ENCODE measurements around the gene SHC2. TPM values are rescaled to one million over a fixed set of nuclear protein-coding genes. Genes with fewer than 3 reads are reported as not detected.

SHC2 gene
- total and polyA plus RNA-seq, 2 of the 13 experiments (the other 11 are each of a cell fraction or from before 2014, with no cell fraction given), result 9.0 to 18.3 TPM

DNA sequence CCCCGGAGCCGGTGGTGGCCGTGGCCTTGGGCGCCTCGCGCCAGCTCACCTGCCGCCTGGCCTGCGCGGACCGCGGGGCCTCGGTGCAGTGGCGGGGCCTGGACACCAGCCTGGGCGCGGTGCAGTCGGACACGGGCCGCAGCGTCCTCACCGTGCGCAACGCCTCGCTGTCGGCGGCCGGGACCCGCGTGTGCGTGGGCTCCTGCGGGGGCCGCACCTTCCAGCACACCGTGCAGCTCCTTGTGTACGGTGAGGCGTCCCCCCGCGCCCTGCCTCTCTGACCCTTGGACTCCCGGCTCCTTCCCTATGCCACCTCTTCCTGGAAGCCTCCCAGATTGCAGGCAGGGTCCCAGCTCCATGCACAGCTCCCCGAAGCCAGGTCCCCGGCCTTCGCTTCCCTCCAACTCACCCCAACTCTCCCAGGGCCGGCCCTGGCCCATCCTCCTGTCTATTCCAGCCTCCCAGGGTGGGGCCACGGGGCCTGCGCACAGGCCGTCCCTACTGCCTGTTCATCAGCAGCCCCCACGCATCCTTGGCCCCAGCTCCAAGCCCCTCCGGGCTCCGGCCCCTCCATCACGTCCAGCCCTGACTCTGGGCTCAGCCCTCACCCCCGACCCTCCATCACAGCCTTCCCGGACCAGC is 37.2 kb upstream of the SHC2 start:
- no peaks in the 10 kb centered on the region for H3K79me2 ChIP-seq (ENCODE audit: insufficient read depth, low read length)
- POLR2A ChIA-PET, result interaction anchor here (1.0 to 1.9 kb wide), 3 partner anchors 8 to 240 kb away, joined by 3 to 14 read pairs (median 5); no protein-coding TSS in a partner anchor
- peak; percentile 45 for ATAC-seq
- no TSS peak for BruUV-seq (replicated peaks)
- peaks cover 0 to 4% of the 10 kb centered on the region in 2 experiments; a peak in 2 of 5 replicates for H3K27me3 ChIP-seq (ENCODE audit: control insufficient read depth in 1 of 2, insufficient read depth in 2 of 2, low read length in 2 of 2)
- CTCF ChIA-PET (ENCODE audit: low intra/inter-chr PET ratio, low total read pairs), result no interaction called here
- DNase-seq (ENCODE audit: low spot score), result no peak
- FAIRE-seq, result no peak
- peak overlapping the region; percentile 49 to 78 (median 55) for H3K4me3 ChIP-seq (replicated peaks in 1 of 3; ENCODE audit: insufficient read depth in 1 of 3, low read depth in 2 of 3, low read length in 3 of 3)
- H3K4me2 ChIP-seq (ENCODE audit: low read depth, low read length), result peak overlapping the region; percentile 90
- peak overlapping the region; percentile 49; the same call in 1 of the 2 replicates for H3K9ac ChIP-seq (ENCODE audit: insufficient read depth, low read depth, low read length)
- in situ Hi-C loops (cut with HindIII; ENCODE audit: extremely low pct_ligation_motif_present, low pct_unique_long_range_greater_than_20kb) (no loop called here), intact Hi-C loops (cut with micrococcal nuclease; ENCODE audit: unreplicated experiment) (no loop called here)
- no peaks in the 10 kb centered on the region for H4K20me1 ChIP-seq (ENCODE audit: insufficient read depth, low read length)
- H3K4me1 ChIP-seq (ENCODE audit: insufficient read depth, low read length), result peaks cover 49% of the 10 kb centered on the region
- H3K27ac ChIP-seq (ENCODE audit: extremely low read length, insufficient read depth, low read length), result no peak overlapping the region
- WGBS (ENCODE audit: low lambda C conversion rate), result 8% methylated on average over 21 of the region's 50 CpGs
- no peaks in the 10 kb centered on the region for H3K9me3 ChIP-seq (ENCODE audit: low read length)
- H3K36me3 ChIP-seq (replicated peaks in 1 of 2; ENCODE audit: control insufficient read depth in 1 of 2, insufficient read depth in 2 of 2, low read length in 2 of 2), result no peaks in the 10 kb centered on the region
- H2AFZ ChIP-seq (ENCODE audit: low read length), result no peak overlapping the region
- TF ChIP-seq, protein P1, sequence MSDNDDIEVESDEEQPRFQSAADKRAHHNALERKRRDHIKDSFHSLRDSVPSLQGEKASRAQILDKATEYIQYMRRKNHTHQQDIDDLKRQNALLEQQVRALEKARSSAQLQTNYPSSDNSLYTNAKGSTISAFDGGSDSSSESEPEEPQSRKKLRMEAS (IDR thresholded peaks at IDR 0.05), result peak; percentile 52
- TF ChIP-seq SNAPC2 (CRISPR knock-in tag; IDR thresholded peaks at IDR 0.05) (no peak), ONECUT2 (CRISPR knock-in tag; IDR thresholded peaks at IDR 0.05) (no peak), ZNF256 (CRISPR knock-in tag; conservative IDR thresholded peaks at IDR 0.05) (no peak), ZNF274 (CRISPR knock-in tag; IDR thresholded peaks at IDR 0.05) (no peak), PRPF4 (IDR thresholded peaks at IDR 0.05; ENCODE audit: low read depth, low read length, poor library complexity, severe bottlenecking) (no peak), ARID2 (CRISPR knock-in tag; IDR thresholded peaks at IDR 0.05; ENCODE audit: borderline replicate concordance) (no peak), FOXA1 (IDR thresholded peaks at IDR 0.05) (no peak), FOXA1 (CRISPR knock-in tag; IDR thresholded peaks at IDR 0.05) (no peak), ZNF747 (CRISPR knock-in tag; IDR thresholded peaks at IDR 0.05; ENCODE audit: borderline replicate concordance) (no peak), HNRNPLL (IDR thresholded peaks at IDR 0.05; ENCODE audit: low read depth, low read length, poor library complexity, severe bottlenecking) (peak; percentile 54), MYNN (CRISPR knock-in tag; IDR thresholded peaks at IDR 0.05; ENCODE audit: low read depth) (no peak), SPEN (CRISPR knock-in tag; IDR thresholded peaks at IDR 0.05; ENCODE audit: low read depth) (peak; percentile 24; the same call in 1 of the 2 replicates), ZNF761 (CRISPR knock-in tag; conservative IDR thresholded peaks at IDR 0.05) (0 out of 2 replicates have a peak, but pooled peaks have one; percentile 44), NRL (CRISPR knock-in tag; IDR thresholded peaks at IDR 0.05; ENCODE audit: borderline replicate concordance) (peak; percentile 39; the same call in 1 of the 2 replicates), ZNF790 (CRISPR knock-in tag; IDR thresholded peaks at IDR 0.05; ENCODE audit: borderline replicate concordance) (peak; percentile 42; the same call in 1 of the 2 replicates), EHMT2 (IDR thresholded peaks at IDR 0.05; ENCODE audit: borderline replicate concordance, low read depth, low read length) (no peak), EEA1 (CRISPR knock-in tag; IDR thresholded peaks at IDR 0.05; ENCODE audit: borderline replicate concordance) (peak; percentile 60; the same call in 1 of the 2 replicates), ZNF792 (CRISPR knock-in tag; IDR thresholded peaks at IDR 0.05) (no peak)
- TF ChIP-seq, protein P2, sequence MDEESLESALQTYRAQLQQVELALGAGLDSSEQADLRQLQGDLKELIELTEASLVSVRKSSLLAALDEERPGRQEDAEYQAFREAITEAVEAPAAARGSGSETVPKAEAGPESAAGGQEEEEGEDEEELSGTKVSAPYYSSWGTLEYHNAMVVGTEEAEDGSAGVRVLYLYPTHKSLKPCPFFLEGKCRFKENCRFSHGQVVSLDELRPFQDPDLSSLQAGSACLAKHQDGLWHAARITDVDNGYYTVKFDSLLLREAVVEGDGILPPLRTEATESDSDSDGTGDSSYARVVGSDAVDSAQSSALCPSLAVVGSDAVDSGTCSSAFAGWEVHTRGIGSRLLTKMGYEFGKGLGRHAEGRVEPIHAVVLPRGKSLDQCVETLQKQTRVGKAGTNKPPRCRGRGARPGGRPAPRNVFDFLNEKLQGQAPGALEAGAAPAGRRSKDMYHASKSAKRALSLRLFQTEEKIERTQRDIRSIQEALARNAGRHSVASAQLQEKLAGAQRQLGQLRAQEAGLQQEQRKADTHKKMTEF (CRISPR knock-in tag; IDR thresholded peaks at IDR 0.05), result peak; percentile 61; the same call in 1 of the 2 replicates
- TF ChIP-seq, protein P3, sequence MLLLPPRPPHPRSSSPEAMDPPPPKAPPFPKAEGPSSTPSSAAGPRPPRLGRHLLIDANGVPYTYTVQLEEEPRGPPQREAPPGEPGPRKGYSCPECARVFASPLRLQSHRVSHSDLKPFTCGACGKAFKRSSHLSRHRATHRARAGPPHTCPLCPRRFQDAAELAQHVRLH (CRISPR knock-in tag; IDR thresholded peaks at IDR 0.05; ENCODE audit: borderline replicate concordance, low read depth), result peak; percentile 56; the same call in 1 of the 2 replicates
- TF ChIP-seq, protein P4, sequence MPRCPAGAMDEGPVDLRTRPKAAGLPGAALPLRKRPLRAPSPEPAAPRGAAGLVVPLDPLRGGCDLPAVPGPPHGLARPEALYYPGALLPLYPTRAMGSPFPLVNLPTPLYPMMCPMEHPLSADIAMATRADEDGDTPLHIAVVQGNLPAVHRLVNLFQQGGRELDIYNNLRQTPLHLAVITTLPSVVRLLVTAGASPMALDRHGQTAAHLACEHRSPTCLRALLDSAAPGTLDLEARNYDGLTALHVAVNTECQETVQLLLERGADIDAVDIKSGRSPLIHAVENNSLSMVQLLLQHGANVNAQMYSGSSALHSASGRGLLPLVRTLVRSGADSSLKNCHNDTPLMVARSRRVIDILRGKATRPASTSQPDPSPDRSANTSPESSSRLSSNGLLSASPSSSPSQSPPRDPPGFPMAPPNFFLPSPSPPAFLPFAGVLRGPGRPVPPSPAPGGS (CRISPR knock-in tag; IDR thresholded peaks at IDR 0.05), result peak; percentile 22; the same call in 1 of the 2 replicates
